ENCODE data around the gene DISP2. TPM values are rescaled to one million over a fixed set of nuclear protein-coding genes. Genes with fewer than 3 reads are reported as not detected.
A peak's percentile ranks its signal among the peaks of the same experiment; 100 is the strongest.

Gene DISP2
- total RNA-seq, 1 experiment from 2014 or later = 4.6 TPM

DNA sequence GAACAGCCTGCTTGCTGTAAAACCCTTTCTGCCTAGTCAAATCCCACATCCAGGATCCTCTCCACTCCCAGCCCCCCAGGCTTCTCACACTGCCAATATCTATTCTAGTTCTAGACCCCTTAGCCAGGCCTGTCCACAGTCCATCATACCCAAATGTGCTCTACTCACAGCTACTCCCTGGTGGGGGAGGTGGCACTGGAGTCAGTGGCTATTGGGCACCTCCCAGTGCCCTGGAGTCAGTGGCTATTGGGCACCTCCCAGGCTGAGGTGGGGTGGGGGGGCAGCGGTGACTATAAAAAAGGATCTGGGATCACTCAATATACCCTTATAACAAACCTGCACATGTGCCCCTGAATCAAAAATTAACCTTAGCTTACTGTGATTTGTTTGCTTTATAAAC is 773 bp upstream of the DISP2 start:
- ChIA-PET POLR2A (no interaction called here), CTCF (interaction anchor here (1.4 kb wide), 1 partner anchor 13 kb away, joined by 4 read pairs; no protein-coding TSS in a partner anchor)
- H3K36me3 Mint-ChIP-seq (ENCODE audit: insufficient read depth, unreplicated experiment) = peaks cover 9% of the 10 kb centered on the region
- Histone ChIP-seq H3K9me3 (no peaks in the 10 kb centered on the region), H3K4me3 (ENCODE audit: low read depth, low read length) (peak overlapping the region; percentile 50), H3K4me1 (peaks cover 37% of the 10 kb centered on the region), H3K27me3 (replicated peaks; ENCODE audit: control insufficient read depth, insufficient read depth, low read length) (no peaks in the 10 kb centered on the region), H3K36me3 (ENCODE audit: control insufficient read depth, insufficient read depth, low read length) (no peaks in the 10 kb centered on the region; the same call in 1 of the 2 replicates)
- H3K9me3 Mint-ChIP-seq (ENCODE audit: unreplicated experiment) = no peaks in the 10 kb centered on the region
- no peak for DNase-seq
- peak overlapping the region; percentile 88 for H3K4me3 Mint-ChIP-seq (ENCODE audit: unreplicated experiment)
- H3K27ac Mint-ChIP-seq (ENCODE audit: unreplicated experiment) = no peak overlapping the region
- BruUV-seq (replicated peaks) = no TSS peak
- intact Hi-C loops (cut with micrococcal nuclease; ENCODE audit: unreplicated experiment) = no loop called here
- TF ChIP-seq, protein P1, sequence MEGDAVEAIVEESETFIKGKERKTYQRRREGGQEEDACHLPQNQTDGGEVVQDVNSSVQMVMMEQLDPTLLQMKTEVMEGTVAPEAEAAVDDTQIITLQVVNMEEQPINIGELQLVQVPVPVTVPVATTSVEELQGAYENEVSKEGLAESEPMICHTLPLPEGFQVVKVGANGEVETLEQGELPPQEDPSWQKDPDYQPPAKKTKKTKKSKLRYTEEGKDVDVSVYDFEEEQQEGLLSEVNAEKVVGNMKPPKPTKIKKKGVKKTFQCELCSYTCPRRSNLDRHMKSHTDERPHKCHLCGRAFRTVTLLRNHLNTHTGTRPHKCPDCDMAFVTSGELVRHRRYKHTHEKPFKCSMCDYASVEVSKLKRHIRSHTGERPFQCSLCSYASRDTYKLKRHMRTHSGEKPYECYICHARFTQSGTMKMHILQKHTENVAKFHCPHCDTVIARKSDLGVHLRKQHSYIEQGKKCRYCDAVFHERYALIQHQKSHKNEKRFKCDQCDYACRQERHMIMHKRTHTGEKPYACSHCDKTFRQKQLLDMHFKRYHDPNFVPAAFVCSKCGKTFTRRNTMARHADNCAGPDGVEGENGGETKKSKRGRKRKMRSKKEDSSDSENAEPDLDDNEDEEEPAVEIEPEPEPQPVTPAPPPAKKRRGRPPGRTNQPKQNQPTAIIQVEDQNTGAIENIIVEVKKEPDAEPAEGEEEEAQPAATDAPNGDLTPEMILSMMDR (IDR thresholded peaks at IDR 0.05; ENCODE audit: insufficient read depth in 1 of 2, low read depth in 1 of 2, low read length in 1 of 2, severe bottlenecking in 1 of 2, unreplicated experiment in 1 of 2) = no peak
- peaks cover 49% of the 10 kb centered on the region for H3K4me1 Mint-ChIP-seq (ENCODE audit: low read depth, unreplicated experiment)
- no peaks in the 10 kb centered on the region for H3K27me3 Mint-ChIP-seq (ENCODE audit: insufficient read depth, unreplicated experiment)

DNA sequence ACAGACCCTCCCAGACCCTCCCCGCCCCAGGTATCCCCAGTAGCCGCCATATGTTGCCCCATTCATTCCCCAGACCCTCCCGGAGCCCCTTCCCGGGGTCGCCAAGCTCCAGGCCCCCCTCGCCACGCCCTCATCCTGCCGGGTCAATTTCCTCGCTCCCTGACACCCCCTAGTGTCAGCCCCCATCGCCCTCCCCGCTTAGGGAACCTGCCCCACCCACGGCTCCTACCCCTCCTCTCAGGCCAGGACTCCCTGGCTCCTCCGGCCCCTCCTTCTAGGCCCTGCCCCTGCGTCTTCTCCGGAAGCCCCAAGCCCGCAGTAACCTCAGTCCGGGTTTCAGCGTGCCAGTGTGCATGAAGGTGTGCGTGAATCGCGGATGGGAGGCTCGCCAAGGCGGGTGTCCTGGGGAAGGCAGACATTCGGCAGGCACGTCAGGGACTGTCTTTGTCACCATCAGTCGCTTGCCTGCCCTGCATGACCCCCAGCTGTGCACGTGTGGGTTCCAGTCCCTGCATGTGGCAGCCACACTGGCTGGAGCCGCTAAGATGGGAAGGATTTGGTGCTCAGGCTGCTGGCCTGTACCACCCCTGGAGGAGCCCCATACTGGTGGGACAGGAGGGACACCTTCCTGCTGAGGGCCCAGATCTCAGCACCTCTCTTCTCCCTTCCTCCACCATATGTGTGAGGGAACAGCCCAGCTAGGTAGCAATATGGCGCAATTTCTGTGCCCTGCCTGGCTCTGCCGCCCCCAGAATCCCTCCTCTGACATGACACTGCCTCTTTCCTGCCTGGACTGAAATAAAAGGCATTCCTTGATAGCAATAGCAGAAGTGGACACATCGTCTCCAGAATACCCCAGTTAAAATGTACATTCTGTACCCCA is 693 bp downstream of the DISP2 start:
- POLR2A ChIA-PET = interaction anchor here (0.5 to 0.7 kb wide), 2 partner anchors 12 to 129 kb away, joined by 4 to 8 read pairs; no protein-coding TSS in a partner anchor
- H3K27me3 Mint-ChIP-seq (ENCODE audit: insufficient read depth, unreplicated experiment) = no peaks in the 10 kb centered on the region

DNA sequence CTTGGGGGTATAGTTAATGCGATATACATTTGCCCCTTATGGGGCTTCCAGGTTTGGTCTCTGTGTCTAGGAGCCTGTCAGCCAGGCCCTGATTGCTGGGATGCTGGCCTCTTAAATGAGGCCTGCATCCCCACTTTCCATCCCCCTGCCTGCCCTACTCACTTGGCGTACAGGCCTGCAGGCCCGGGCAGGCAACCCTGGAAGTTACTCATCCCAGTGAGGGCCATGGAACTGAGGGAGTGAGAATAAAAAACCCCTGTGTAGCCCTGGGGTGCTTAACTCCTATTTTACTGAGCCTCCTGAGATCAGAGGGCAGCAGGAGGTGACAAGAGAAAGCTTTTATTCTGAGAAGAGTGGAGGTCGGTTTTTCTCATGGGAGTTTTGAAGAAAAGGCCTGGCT is 2.0 kb downstream of the DISP2 start:
- TF ChIP-seq, protein P1 (IDR thresholded peaks at IDR 0.05; ENCODE audit: insufficient read depth in 1 of 2, low read depth in 1 of 2, low read length in 1 of 2, severe bottlenecking in 1 of 2, unreplicated experiment in 1 of 2) = no peak
- DNase-seq = no peak
- intact Hi-C loops (cut with micrococcal nuclease; ENCODE audit: unreplicated experiment) = no loop called here
- no TSS peak for BruUV-seq (replicated peaks)
- peaks cover 12% of the 10 kb centered on the region for H3K4me1 ChIP-seq
- no peak overlapping the region for H3K4me3 Mint-ChIP-seq (ENCODE audit: unreplicated experiment)
- POLR2A ChIA-PET = no interaction called here
- peaks cover 7% of the 10 kb centered on the region for H3K36me3 Mint-ChIP-seq (ENCODE audit: insufficient read depth, unreplicated experiment)
- no peak overlapping the region for H3K27ac Mint-ChIP-seq (ENCODE audit: unreplicated experiment)
- CTCF ChIA-PET = interaction anchor here (0.6 kb wide), 1 partner anchor 37 kb away, joined by 3 read pairs; no protein-coding TSS in a partner anchor
- no peak overlapping the region for H3K4me3 ChIP-seq (ENCODE audit: low read depth, low read length)
- H3K27me3 ChIP-seq (replicated peaks; ENCODE audit: control insufficient read depth, insufficient read depth, low read length) = no peaks in the 10 kb centered on the region
- no peaks in the 10 kb centered on the region for H3K27me3 Mint-ChIP-seq (ENCODE audit: insufficient read depth, unreplicated experiment)
- H3K36me3 ChIP-seq (ENCODE audit: control insufficient read depth, insufficient read depth, low read length) = no peaks in the 10 kb centered on the region
- no peaks in the 10 kb centered on the region for H3K9me3 ChIP-seq
- peaks cover 25% of the 10 kb centered on the region for H3K4me1 Mint-ChIP-seq (ENCODE audit: low read depth, unreplicated experiment)
- H3K9me3 Mint-ChIP-seq (ENCODE audit: unreplicated experiment) = no peaks in the 10 kb centered on the region

More for the DNA sequence above, 693 bp downstream of the DISP2 start:
- peak overlapping the region; percentile 88 for H3K4me3 Mint-ChIP-seq (ENCODE audit: unreplicated experiment)
- no TSS peak for BruUV-seq (replicated peaks)
- Histone ChIP-seq H3K4me1 (peaks cover 23% of the 10 kb centered on the region), H3K27me3 (replicated peaks; ENCODE audit: control insufficient read depth, insufficient read depth, low read length) (no peaks in the 10 kb centered on the region), H3K4me3 (ENCODE audit: low read depth, low read length) (peak overlapping the region; percentile 64), H3K36me3 (ENCODE audit: control insufficient read depth, insufficient read depth, low read length) (no peaks in the 10 kb centered on the region), H3K9me3 (no peaks in the 10 kb centered on the region)
- peaks cover 9% of the 10 kb centered on the region for H3K36me3 Mint-ChIP-seq (ENCODE audit: insufficient read depth, unreplicated experiment)
- TF ChIP-seq, protein P1 (IDR thresholded peaks at IDR 0.05; ENCODE audit: insufficient read depth in 1 of 2, low read depth in 1 of 2, low read length in 1 of 2, severe bottlenecking in 1 of 2, unreplicated experiment in 1 of 2) = peak in 1 of 2 experiments; percentile 3
- intact Hi-C loops (cut with micrococcal nuclease; ENCODE audit: unreplicated experiment) = loop anchor here (1.0 kb wide), 1 partner anchor 12 kb away; no protein-coding TSS in a partner anchor
- peaks cover 35% of the 10 kb centered on the region for H3K4me1 Mint-ChIP-seq (ENCODE audit: low read depth, unreplicated experiment)
- H3K27ac Mint-ChIP-seq (ENCODE audit: unreplicated experiment) = no peak overlapping the region
- peak; percentile 56 to 58 for DNase-seq
- CTCF ChIA-PET = interaction anchor here (1.4 kb wide), 1 partner anchor 14 kb away, joined by 4 read pairs; no protein-coding TSS in a partner anchor
- H3K9me3 Mint-ChIP-seq (ENCODE audit: unreplicated experiment) = no peaks in the 10 kb centered on the region
